DND-41 (cell line): ENCODE data around the gene STPG2.

Experiments used
- ATAC-seq: fragments of 200-7000 bp; cut with Tn5 transposase; 3 replicates; pipeline ENCODE4 v1.9.1; 2021; ENCODE audit warnings: low read depth; ENCODE audit not compliant: insufficient read depth
- DNase-seq: peaks from one replicate; pipeline ENCODE4 v3.0.0-alpha.2; 2020
- H2AFZ ChIP-seq: 2 replicates; pipeline ENCODE4 v1.6.0; 2012; ENCODE audit warnings: low read depth, low read length
- H3K27ac ChIP-seq: 2 replicates; pipeline ENCODE4 v1.5.1; 2012; ENCODE audit warnings: low read length, inconsistent platforms
- H3K27me3 ChIP-seq: fragments of 200-600 bp; sonication (generic); 2 replicates; pipeline ENCODE4 v1.6.0; 2012; ENCODE audit warnings: low read length, mild to moderate bottlenecking, inconsistent platforms; ENCODE audit not compliant: insufficient read depth, poor library complexity
- H3K36me3 ChIP-seq: 2 replicates; pipeline ENCODE4 v1.5.1; 2012; ENCODE audit warnings: low read length, inconsistent platforms; ENCODE audit not compliant: insufficient read depth
- H3K4me1 ChIP-seq: 2 replicates; pipeline ENCODE4 v1.5.1; 2012; ENCODE audit warnings: mild to moderate bottlenecking, low read length; ENCODE audit not compliant: insufficient read depth
- H3K4me2 ChIP-seq: 2 replicates; pipeline ENCODE4 v1.6.0; 2012; ENCODE audit warnings: mild to moderate bottlenecking, moderate library complexity, low read length, inconsistent platforms; ENCODE audit not compliant: insufficient read depth
- H3K4me3 ChIP-seq, 2 experiments: fragments of 200-600 bp in 1 of 2; shearing (Covaris generic) in 1 of 2; 2 replicates each; pipeline ENCODE4 v1.5.1; 2012 to 2016; ENCODE audit warnings: inconsistent platforms in 2 of 2, low read length in 2 of 2, mild to moderate bottlenecking in 2 of 2, low read depth in 1 of 2, moderate library complexity in 1 of 2
- H3K79me2 ChIP-seq: 2 replicates; pipeline ENCODE4 v1.6.0; 2012; ENCODE audit warnings: low read length, inconsistent platforms; ENCODE audit not compliant: insufficient read depth
- H3K9ac ChIP-seq: 2 replicates; pipeline ENCODE4 v1.6.0; 2012; ENCODE audit warnings: low read depth, mild to moderate bottlenecking, inconsistent platforms, low read length, moderate library complexity
- H3K9me3 ChIP-seq: 2 replicates; pipeline ENCODE4 v1.5.1; 2012; ENCODE audit warnings: low read length, moderate library complexity, mild to moderate bottlenecking, inconsistent platforms; ENCODE audit not compliant: insufficient read depth, severe bottlenecking
- H4K20me1 ChIP-seq: 2 replicates; pipeline ENCODE4 v1.6.0; 2012; ENCODE audit warnings: low read length; ENCODE audit not compliant: insufficient read depth
- CTCF ChIP-seq: IDR thresholded peaks from 2 replicates; pipeline ENCODE4 v1.5.1; 2012; ENCODE audit warnings: borderline replicate concordance, low read length, moderate library complexity, mild to moderate bottlenecking; ENCODE audit not compliant: poor library complexity, severe bottlenecking; ENCODE audit errors: extremely low read depth
- EZH2 ChIP-seq: IDR thresholded peaks from 3 replicates; pipeline ENCODE4 v1.6.1; 2012; ENCODE audit warnings: borderline replicate concordance, low read depth, mild to moderate bottlenecking, moderate library complexity, low read length, inconsistent platforms; ENCODE audit not compliant: severe bottlenecking

The STPG2 gene

GRCh38 chr4:97770222-97770621 is 373.1 kb downstream of the STPG2 start:
- ATAC-seq (no peak), DNase-seq (no peak)
- Histone ChIP-seq H2AFZ (no peak overlapping the region), H3K79me2 (no peaks in the 10 kb centered on the region), H3K9me3 (no peaks in the 10 kb centered on the region), H3K4me3 (no peak overlapping the region), H3K4me2 (no peak overlapping the region), H3K4me1 (peaks cover 20% of the 10 kb centered on the region), H3K27ac (no peak overlapping the region), H3K9ac (no peak overlapping the region), H4K20me1 (no peaks in the 10 kb centered on the region), H3K27me3 (no peaks in the 10 kb centered on the region), H3K36me3 (no peaks in the 10 kb centered on the region)
- TF ChIP-seq CTCF (no peak), EZH2 (no peak)

GRCh38 chr4:97762115-97762512 is 381.2 kb downstream of the STPG2 start:
- Histone ChIP-seq H4K20me1 (no peaks in the 10 kb centered on the region), H2AFZ (no peak overlapping the region), H3K4me2 (no peak overlapping the region), H3K36me3 (no peaks in the 10 kb centered on the region), H3K79me2 (no peaks in the 10 kb centered on the region), H3K4me3 (no peak overlapping the region), H3K9ac (no peak overlapping the region), H3K9me3 (no peaks in the 10 kb centered on the region), H3K27ac (no peak overlapping the region), H3K4me1 (no peaks in the 10 kb centered on the region), H3K27me3 (no peaks in the 10 kb centered on the region)
- DNase-seq (no peak), ATAC-seq (no peak)
- no peak for TF ChIP-seq CTCF
- TF ChIP-seq EZH2: no peak

DNA sequence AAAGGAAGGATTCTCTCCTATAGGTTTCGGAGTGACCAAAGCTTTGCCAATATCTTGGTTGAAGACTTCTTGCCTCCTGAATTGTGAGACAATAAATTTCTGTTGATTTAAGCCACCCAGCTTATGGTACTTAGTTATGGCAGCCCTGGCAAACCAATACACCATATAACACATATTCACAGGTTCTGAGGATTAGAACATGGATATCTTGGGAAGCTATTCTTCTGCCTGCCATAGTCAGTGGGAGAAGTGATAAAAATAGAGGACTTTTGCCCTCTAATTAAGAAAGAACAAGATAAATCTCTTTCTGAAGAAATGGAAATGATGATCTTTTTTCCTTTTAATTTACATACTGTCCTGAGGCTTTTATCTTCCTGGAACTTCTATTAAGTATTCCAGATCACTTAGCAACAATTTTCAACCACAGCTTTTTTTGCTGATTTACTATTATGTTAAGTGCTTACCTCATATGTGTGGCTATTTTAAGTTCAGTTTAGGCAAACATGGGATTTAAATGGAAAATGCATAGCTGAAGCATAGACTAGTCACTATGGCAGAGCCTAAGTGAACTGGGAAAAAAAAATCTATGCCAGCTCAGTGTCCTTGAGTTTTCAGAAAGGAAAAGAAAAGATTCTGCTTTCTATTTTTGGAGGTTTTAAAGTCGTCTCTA is 381.7 kb downstream of the STPG2 start:
- no peaks in the 10 kb centered on the region for H3K9me3 ChIP-seq
- H3K79me2 ChIP-seq: no peaks in the 10 kb centered on the region
- ATAC-seq (no peak), DNase-seq (no peak)
- no peak overlapping the region for H2AFZ ChIP-seq
- no peaks in the 10 kb centered on the region for H3K4me1 ChIP-seq
- TF ChIP-seq CTCF (no peak), EZH2 (no peak)
- no peak overlapping the region for H3K4me3 ChIP-seq
- H3K9ac ChIP-seq: no peak overlapping the region
- H4K20me1 ChIP-seq: no peaks in the 10 kb centered on the region
- H3K36me3 ChIP-seq: no peaks in the 10 kb centered on the region
- H3K27ac ChIP-seq: no peak overlapping the region
- H3K27me3 ChIP-seq: no peaks in the 10 kb centered on the region
- H3K4me2 ChIP-seq: no peak overlapping the region

DNA sequence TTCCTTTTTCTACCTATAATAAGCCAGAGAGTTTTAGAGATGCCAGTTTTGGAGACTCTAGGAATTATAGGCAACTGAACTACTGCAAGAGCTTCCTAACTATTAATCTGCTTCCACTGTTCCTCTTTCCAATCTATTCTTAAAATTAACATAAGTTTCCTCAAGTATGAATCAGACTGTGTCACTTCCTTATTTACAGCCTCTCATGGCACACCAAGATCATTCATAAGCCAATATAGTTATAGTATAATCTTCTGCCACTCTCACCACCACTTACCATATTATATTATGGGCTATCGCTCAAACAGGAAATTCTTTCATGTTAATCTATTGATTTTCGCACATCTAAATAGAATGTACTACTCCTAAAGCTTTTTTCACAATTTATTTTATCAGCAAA is 383.5 kb downstream of the STPG2 start:
- no peaks in the 10 kb centered on the region for H3K79me2 ChIP-seq
- H3K9me3 ChIP-seq: no peaks in the 10 kb centered on the region
- no peak overlapping the region for H3K4me2 ChIP-seq
- H3K4me1 ChIP-seq: no peaks in the 10 kb centered on the region
- H3K9ac ChIP-seq: no peak overlapping the region
- TF ChIP-seq EZH2 (no peak), CTCF (no peak)
- DNase-seq (no peak), ATAC-seq (no peak)
- H2AFZ ChIP-seq: no peak overlapping the region
- H3K27ac ChIP-seq: no peak overlapping the region
- H4K20me1 ChIP-seq: no peaks in the 10 kb centered on the region
- no peaks in the 10 kb centered on the region for H3K36me3 ChIP-seq
- H3K27me3 ChIP-seq: no peaks in the 10 kb centered on the region
- H3K4me3 ChIP-seq: no peak overlapping the region
